GM12878 (cell line): ENCODE results near the gene TNNT1. TPM values are rescaled to one million over a fixed set of nuclear protein-coding genes. Genes with fewer than 3 reads are reported as not detected.

ENCODE experiments used
- ATAC-seq: fragments of 200-7000 bp; cut with Tn5 transposase; 3 replicates; pipeline ENCODE4 v1.9.1; 2020; ENCODE audit warnings: mild to moderate bottlenecking, moderate library complexity
- BruUV-seq: library from RNA; stranded (reverse); fragments of 400-500 nt; replicated peaks from 2 replicates; lab custom pipeline; 2021; lab: Mats Ljungman, UMichigan
- CTCF ChIA-PET: fragments of 300-600 bp; sonication (Branson Sonifier 250); formaldehyde crosslinking; extraction: SDS; loops from one replicate; lab custom pipeline; 2021; ENCODE audit warnings: inconsistent platforms; lab: Yijun Ruan, JAX
- POLR2A ChIA-PET: fragments of 350-600 bp; formaldehyde crosslinking; extraction: SDS; loops from one replicate; lab custom pipeline; 2021; ENCODE audit warnings: inconsistent platforms; lab: Charles Lee
- RAD21 ChIA-PET: fragments of 300-600 bp; sonication (Branson Sonifier 250); formaldehyde crosslinking; loops from one replicate; lab custom pipeline; 2023; ENCODE audit warnings: antibody characterized with exemption; ENCODE audit not compliant: unreplicated experiment; lab: Charles Lee
- SMC1A ChIA-PET: fragments of 300-600 bp; sonication (Branson Sonifier 250); formaldehyde crosslinking; loops from one replicate; lab custom pipeline; 2023; ENCODE audit not compliant: unreplicated experiment, uncharacterized antibody; lab: Charles Lee
- DNase-seq: peaks from one replicate; pipeline ENCODE4 v3.0.0-alpha.2; 2011; ENCODE audit warnings: low read depth, low spot score
- FAIRE-seq: peaks from 3 replicates; lab custom pipeline; 2011; peaks lifted over from hg19 to GRCh38; lab: Jason Lieb, UNC
- H2AFZ ChIP-seq: 2 replicates; pipeline ENCODE4 v1.6.0; 2011; ENCODE audit warnings: low read depth, low read length, control low read depth; ENCODE audit not compliant: control insufficient read depth
- H3K27ac ChIP-seq: 2 replicates; pipeline ENCODE4 v1.5.1; 2011; ENCODE audit warnings: control low read depth; ENCODE audit not compliant: control insufficient read depth, insufficient read depth
- H3K27me3 ChIP-seq, 2 experiments: replicated peaks in 1 of 2; 2 replicates each; pipeline versions ENCODE4 v1.6.0 to v1.6.1; 2011; ENCODE audit warnings: low read length in 1 of 2; ENCODE audit not compliant: control insufficient read depth in 2 of 2, insufficient read depth in 2 of 2
- H3K36me3 ChIP-seq, 2 experiments: 2 replicates each; pipeline ENCODE4 v1.5.1; 2011; ENCODE audit warnings: low read length in 1 of 2; ENCODE audit not compliant: control insufficient read depth in 2 of 2, insufficient read depth in 2 of 2
- H3K4me1 ChIP-seq: 2 replicates; pipeline ENCODE4 v1.6.1; 2011; ENCODE audit warnings: mild to moderate bottlenecking, low read length, moderate library complexity, mixed read lengths; ENCODE audit not compliant: control insufficient read depth, insufficient read depth
- H3K4me2 ChIP-seq: 2 replicates; pipeline ENCODE4 v1.6.0; 2011; ENCODE audit warnings: control low read depth; ENCODE audit not compliant: control insufficient read depth, insufficient read depth
- H3K4me3 ChIP-seq: fragments of 200-600 bp; sonication (generic); 2 replicates; pipeline ENCODE4 v1.5.1; 2016
- H3K79me2 ChIP-seq: 2 replicates; pipeline ENCODE4 v1.6.0; 2011; ENCODE audit warnings: low read length; ENCODE audit not compliant: control insufficient read depth, insufficient read depth
- H3K9ac ChIP-seq: 2 replicates; pipeline ENCODE4 v1.8.0; 2011; ENCODE audit warnings: low read length, control low read depth, mixed read lengths; ENCODE audit not compliant: control insufficient read depth, insufficient read depth
- H3K9me3 ChIP-seq: replicated peaks from 3 replicates; pipeline ENCODE4 v1.5.1; 2011; ENCODE audit warnings: mild to moderate bottlenecking, low read length; ENCODE audit not compliant: control insufficient read depth, insufficient read depth
- H4K20me1 ChIP-seq: 2 replicates; pipeline ENCODE4 v1.6.0; 2011; ENCODE audit not compliant: control insufficient read depth, insufficient read depth
- BRCA1 ChIP-seq: IDR thresholded peaks from 2 replicates; pipeline ENCODE4 v1.6.1; 2011; ENCODE audit warnings: low read depth, low read length, improper control_type of control experiment
- ETV6 ChIP-seq, 2 experiments: fragments of 450-650 bp in 1 of 2; IDR thresholded peaks in 1 of 2; conservative IDR thresholded peaks in 1 of 2; 2 replicates each; pipeline ENCODE4 v1.6.1; 2014; ENCODE audit warnings: antibody characterized with exemption in 1 of 2, borderline replicate concordance in 1 of 2, low read depth in 1 of 2, mild to moderate bottlenecking in 1 of 2, moderate library complexity in 1 of 2
- FOS ChIP-seq: IDR thresholded peaks from 3 replicates; pipeline ENCODE4 v1.6.1; 2011; ENCODE audit warnings: borderline replicate concordance; ENCODE audit not compliant: insufficient read length; ENCODE audit errors: extremely low read depth
- GABPA ChIP-seq: IDR thresholded peaks from 2 replicates; pipeline ENCODE4 v1.6.1; 2014; ENCODE audit warnings: antibody characterized with exemption, low read depth, mild to moderate bottlenecking, inconsistent platforms
- JUNB ChIP-seq: IDR thresholded peaks from 2 replicates; pipeline ENCODE4 v1.6.1; 2016; ENCODE audit warnings: antibody characterized with exemption, mild to moderate bottlenecking
- MTA3 ChIP-seq: IDR thresholded peaks from 2 replicates; pipeline ENCODE4 v1.6.1; 2012; ENCODE audit warnings: low read length, inconsistent platforms, borderline replicate concordance
- SPI1 ChIP-seq: IDR thresholded peaks from 2 replicates; pipeline ENCODE4 v1.6.1; 2011; ENCODE audit warnings: low read depth, mild to moderate bottlenecking, low read length, moderate library complexity, borderline replicate concordance; ENCODE audit not compliant: insufficient read depth
- ZNF24 ChIP-seq: fragments of 450-650 bp; IDR thresholded peaks from 2 replicates; pipeline ENCODE4 v1.6.1; 2017; ENCODE audit warnings: antibody characterized with exemption, mild to moderate bottlenecking
- in situ Hi-C: fragments of 300-500 bp; cut with MboI; formaldehyde crosslinking; loops from 9 replicates; pipeline ENCODE4 v1.14.3; 2018; ENCODE audit warnings: mixed read lengths
- intact Hi-C: fragments of 100-400 bp; cut with micrococcal nuclease; formaldehyde crosslinking; loops from one replicate; pipeline ENCODE4 v1.14.2; 2022; ENCODE audit not compliant: unreplicated experiment
- polyA plus RNA-seq, 11 experiments: library from polyadenylated mRNA; depleted of rRNA in 4 of 11; unstranded in 6 of 11; stranded (reverse) in 5 of 11; fragments of >200 nt; fragmentation: Nextera tagmentation in 4 of 11; fragmentation: Illumina TruSeq in 1 of 11; extraction: Ambion mirVana in 4 of 11; extraction: Trizol in 1 of 11; gene quantifications; 1 replicate in 1 of 11; 2 replicates in 10 of 11; pipeline versions ENCODE4 v1.2.1 to v1.2.3, GENCODE V29; 2011 to 2016; ENCODE audit warnings: inconsistent platforms in 2 of 11, missing spikeins in 2 of 11, low read depth in 1 of 11
- total RNA-seq, 4 experiments: library from RNA; depleted of rRNA in 3 of 4; stranded (reverse); fragments of >200 nt in 3 of 4; fragmentation: Illumina TruSeq in 1 of 4; extraction: Trizol in 1 of 4; gene quantifications; 2 replicates each; pipeline versions ENCODE4 v1.2.1 to v1.2.3, GENCODE V29; 2013 to 2021
- TF ChIP-seq, protein P1 (sequence below): fragments of 450-650 bp; IDR thresholded peaks from 2 replicates; pipeline ENCODE4 v1.6.1; 2016; ENCODE audit warnings: mild to moderate bottlenecking, moderate library complexity, borderline replicate concordance

TNNT1 gene
- total and polyA plus RNA-seq, 10 of the 15 experiments (the other 5 are each of a cell fraction or from before 2014, with no cell fraction given), result 0.26 to 0.62 (median 0.37) TPM; not detected in 7

DNA sequence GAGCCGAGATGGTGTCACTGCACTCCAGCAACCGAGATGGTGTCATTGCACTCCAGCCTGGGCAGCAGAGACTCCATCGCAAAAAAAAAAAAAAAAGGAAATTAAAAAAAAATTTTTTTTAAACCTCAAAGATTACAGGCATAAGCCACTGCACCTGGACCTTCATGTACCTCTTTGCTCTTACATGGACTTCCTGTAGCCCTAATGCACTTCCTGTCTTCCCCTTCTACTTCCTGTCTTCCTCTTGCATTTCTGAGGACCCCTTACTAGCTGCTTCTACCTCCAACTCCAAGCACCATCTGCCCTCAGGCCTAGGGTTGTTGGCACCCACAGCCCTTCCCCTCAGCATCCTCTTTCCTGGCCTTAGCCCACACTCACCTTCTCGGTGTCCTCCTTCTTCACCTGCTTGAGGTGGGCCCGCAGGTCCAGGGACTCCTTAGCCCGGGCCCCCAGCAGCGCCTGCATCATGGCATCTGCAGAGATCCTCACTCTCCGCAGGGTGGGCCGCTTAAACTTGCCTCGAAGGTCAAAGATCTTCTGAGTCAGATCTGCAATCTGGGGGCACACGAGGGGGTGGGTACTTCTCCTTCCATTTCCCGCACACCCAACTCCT lies 4.8 kb upstream of the TNNT1 start (continued):
- TF ChIP-seq, protein P1, sequence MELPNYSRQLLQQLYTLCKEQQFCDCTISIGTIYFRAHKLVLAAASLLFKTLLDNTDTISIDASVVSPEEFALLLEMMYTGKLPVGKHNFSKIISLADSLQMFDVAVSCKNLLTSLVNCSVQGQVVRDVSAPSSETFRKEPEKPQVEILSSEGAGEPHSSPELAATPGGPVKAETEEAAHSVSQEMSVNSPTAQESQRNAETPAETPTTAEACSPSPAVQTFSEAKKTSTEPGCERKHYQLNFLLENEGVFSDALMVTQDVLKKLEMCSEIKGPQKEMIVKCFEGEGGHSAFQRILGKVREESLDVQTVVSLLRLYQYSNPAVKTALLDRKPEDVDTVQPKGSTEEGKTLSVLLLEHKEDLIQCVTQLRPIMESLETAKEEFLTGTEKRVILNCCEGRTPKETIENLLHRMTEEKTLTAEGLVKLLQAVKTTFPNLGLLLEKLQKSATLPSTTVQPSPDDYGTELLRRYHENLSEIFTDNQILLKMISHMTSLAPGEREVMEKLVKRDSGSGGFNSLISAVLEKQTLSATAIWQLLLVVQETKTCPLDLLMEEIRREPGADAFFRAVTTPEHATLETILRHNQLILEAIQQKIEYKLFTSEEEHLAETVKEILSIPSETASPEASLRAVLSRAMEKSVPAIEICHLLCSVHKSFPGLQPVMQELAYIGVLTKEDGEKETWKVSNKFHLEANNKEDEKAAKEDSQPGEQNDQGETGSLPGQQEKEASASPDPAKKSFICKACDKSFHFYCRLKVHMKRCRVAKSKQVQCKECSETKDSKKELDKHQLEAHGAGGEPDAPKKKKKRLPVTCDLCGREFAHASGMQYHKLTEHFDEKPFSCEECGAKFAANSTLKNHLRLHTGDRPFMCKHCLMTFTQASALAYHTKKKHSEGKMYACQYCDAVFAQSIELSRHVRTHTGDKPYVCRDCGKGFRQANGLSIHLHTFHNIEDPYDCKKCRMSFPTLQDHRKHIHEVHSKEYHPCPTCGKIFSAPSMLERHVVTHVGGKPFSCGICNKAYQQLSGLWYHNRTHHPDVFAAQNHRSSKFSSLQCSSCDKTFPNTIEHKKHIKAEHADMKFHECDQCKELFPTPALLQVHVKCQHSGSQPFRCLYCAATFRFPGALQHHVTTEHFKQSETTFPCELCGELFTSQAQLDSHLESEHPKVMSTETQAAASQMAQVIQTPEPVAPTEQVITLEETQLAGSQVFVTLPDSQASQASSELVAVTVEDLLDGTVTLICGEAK, result no peak
- TF ChIP-seq FOS (no peak), MTA3 (no peak)
- TF ChIP-seq, all 136 proteins: peak for 0

DNA sequence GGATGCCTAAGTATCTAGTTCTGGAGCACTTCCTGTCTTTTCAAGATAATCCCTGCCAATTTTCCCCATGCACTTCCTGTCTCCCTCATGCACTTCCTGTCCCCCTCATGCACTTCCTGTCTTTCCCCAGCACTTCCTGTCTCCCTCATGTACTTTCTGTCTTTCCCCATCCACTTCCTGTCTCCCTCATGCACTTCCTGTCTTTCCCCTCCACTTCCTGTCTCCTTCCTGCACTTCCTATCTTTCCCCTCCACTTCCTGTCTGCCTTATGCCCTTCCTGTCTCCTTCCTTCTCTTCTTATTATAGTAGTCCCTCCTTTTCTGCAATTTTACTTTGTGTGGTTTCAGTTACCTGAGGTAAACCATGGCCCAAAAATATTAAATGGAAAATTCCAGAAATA lies 3.0 kb upstream of the TNNT1 start:
- Histone ChIP-seq H3K9ac (no peak overlapping the region), H3K79me2 (no peaks in the 10 kb centered on the region)
- TF ChIP-seq ZNF24 (no peak), BRCA1 (no peak), JUNB (no peak), ETV6 (conservative IDR thresholded peaks at IDR 0.05 in 1 of 2, IDR thresholded peaks at IDR 0.05 in 1 of 2; ENCODE audit: borderline replicate concordance in 1 of 2, low read depth in 1 of 2) (peak in 1 of 2 experiments; percentile 64; a peak in 2 of 4 replicates), SPI1 (peak; percentile 25; the same call in 1 of the 2 replicates), GABPA (0 out of 2 replicates have a peak, but pooled peaks have one; percentile 32)
- TF ChIP-seq, all 136 proteins: peak for 3
- no peak for FAIRE-seq
- intact Hi-C loops (no loop called here), in situ Hi-C loops (no loop called here)
- no peaks in the 10 kb centered on the region for H3K27me3 ChIP-seq
- SMC1A ChIA-PET, result interaction anchor here (1.0 kb wide), 1 partner anchor 15 kb away, joined by 5 read pairs; no protein-coding TSS in a partner anchor
- ATAC-seq, result no peak
- RAD21 ChIA-PET, result no interaction called here
- BruUV-seq, result no TSS peak
- H4K20me1 ChIP-seq, result no peaks in the 10 kb centered on the region
- no peak overlapping the region for H2AFZ ChIP-seq
- no peaks in the 10 kb centered on the region for H3K4me1 ChIP-seq
- H3K4me3 ChIP-seq, result no peak overlapping the region
- no peaks in the 10 kb centered on the region for H3K36me3 ChIP-seq
- no peak for DNase-seq
- H3K9me3 ChIP-seq, result no peaks in the 10 kb centered on the region; the same call in 2 of the 3 replicates
- no peak overlapping the region for H3K4me2 ChIP-seq
- no peak overlapping the region for H3K27ac ChIP-seq
- CTCF ChIA-PET, result interaction anchor here (1.2 kb wide), 1 partner anchor 10 kb away, joined by 8 read pairs; no protein-coding TSS in a partner anchor
- POLR2A ChIA-PET, result no interaction called here
